RWPE1 (cell line): Measurements from ENCODE around the gene PHACTR3.
A peak's percentile ranks its signal among the peaks of the same experiment; 100 is the strongest.

ENCODE experiments used
- CTCF ChIA-PET: fragments of 350-600 bp; sonication (Branson Sonifier 250); formaldehyde crosslinking; extraction: SDS; loops from one replicate; lab custom pipeline; 2021; lab: Yijun Ruan, JAX
- POLR2A ChIA-PET: fragments of 400-600 bp; formaldehyde crosslinking; extraction: SDS; loops from one replicate; lab custom pipeline; 2020; ENCODE audit warnings: antibody characterized with exemption; ENCODE audit not compliant: low non-redundant PET; lab: Yijun Ruan, JAX
- DNase-seq: peaks from one replicate; pipeline ENCODE4 v3.0.0; 2012; ENCODE audit warnings: low spot score
- H3K27ac ChIP-seq: fragments of 450-650 bp; 2 replicates; pipeline ENCODE4 v1.5.1; 2017
- CTCF ChIP-seq: fragments of 450-650 bp; conservative IDR thresholded peaks from 2 replicates; pipeline ENCODE4 v1.5.1; 2017; ENCODE audit warnings: low read depth, mild to moderate bottlenecking

Gene PHACTR3

DNA sequence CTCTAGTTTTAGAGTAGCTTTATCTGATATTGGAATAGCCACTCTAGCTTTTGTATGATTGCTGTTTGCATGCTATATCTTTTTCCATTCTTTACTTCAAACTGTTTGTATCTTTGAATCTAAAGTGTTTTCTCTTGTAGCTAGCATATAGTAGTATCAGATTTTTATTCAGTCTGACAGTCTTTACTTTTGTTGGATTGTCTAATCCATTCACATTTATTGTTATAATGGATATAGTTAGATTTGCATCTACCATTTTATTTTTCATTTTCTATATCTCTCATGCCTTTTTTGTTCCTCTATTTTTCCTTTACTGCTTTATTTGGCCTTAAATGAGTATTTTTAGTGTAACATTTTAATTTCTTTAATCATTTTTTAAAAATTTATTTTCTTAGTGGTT lies 52.1 kb downstream of the PHACTR3 start:
- CTCF ChIA-PET: no interaction called here
- POLR2A ChIA-PET: no interaction called here
- no peak for DNase-seq

DNA sequence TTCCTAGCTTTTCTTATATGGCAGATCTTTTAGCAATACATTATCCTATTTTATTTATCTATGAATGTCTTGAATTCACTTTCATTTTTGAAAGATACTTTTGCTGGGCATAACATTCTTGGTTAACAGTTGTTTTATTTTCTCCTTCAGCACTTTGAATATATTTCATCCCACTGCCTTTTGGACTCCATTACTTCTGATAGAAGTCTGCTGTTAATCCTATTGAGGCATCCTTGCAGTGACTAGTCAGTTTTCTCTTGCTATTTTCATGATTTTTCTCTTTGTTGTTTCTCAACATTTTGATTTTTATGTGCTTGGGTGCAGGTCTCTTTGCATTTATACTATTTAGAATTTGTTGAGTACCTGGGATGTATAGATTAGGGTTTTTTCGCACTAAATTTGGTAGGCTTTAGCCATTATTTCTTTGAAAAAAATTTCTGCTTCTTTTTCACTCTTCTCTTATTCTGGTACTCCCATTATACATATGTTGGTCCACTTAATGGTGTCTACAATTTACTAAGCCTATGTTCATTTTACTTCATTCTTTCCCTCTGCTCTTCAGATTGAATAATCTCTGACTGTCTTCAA lies 53.2 kb downstream of the PHACTR3 start:
- no peak overlapping the region for H3K27ac ChIP-seq
- no peak for DNase-seq
- POLR2A ChIA-PET: no interaction called here
- CTCF ChIA-PET: interaction anchor here (0.7 kb wide), 1 partner anchor 15 kb away, joined by 3 read pairs; no protein-coding TSS in a partner anchor
- no peak for TF ChIP-seq CTCF

More for the DNA sequence above, 52.1 kb downstream of the PHACTR3 start:
- H3K27ac ChIP-seq: no peak overlapping the region
- TF ChIP-seq CTCF: 0 out of 2 replicates have a peak, but pooled peaks have one; percentile 8

DNA sequence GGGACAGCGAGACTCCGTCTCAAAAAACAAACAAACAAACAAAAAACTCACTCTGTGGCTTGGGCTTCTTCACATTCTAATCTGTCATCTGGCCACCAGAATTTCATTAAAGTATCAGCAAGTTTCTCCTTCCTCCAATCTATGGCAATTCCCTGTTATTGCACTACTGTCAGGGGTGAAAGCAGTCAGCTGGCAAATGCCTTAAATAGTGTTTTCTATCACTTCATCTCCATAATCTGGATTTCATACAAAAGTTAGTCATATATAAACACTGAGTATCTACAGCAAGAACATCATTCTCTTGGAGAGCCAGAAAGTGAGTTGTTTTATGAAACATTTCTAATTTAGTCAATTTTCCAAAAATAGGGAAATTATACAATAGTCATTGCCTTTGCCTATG lies 56.1 kb downstream of the PHACTR3 start:
- no peak for TF ChIP-seq CTCF
- DNase-seq: no peak
- H3K27ac ChIP-seq: no peak overlapping the region
- ChIA-PET POLR2A (no interaction called here), CTCF (no interaction called here)

GRCh38 chr20:59661153-59661552 lies 56.8 kb downstream of the PHACTR3 start:
- H3K27ac ChIP-seq: no peak overlapping the region
- POLR2A ChIA-PET: no interaction called here
- no peak for TF ChIP-seq CTCF
- DNase-seq: no peak
- CTCF ChIA-PET: no interaction called here

GRCh38 chr20:59661621-59662020 lies 57.3 kb downstream of the PHACTR3 start:
- ChIA-PET POLR2A (no interaction called here), CTCF (no interaction called here)
- TF ChIP-seq CTCF: no peak
- H3K27ac ChIP-seq: no peak overlapping the region
- DNase-seq: no peak

DNA sequence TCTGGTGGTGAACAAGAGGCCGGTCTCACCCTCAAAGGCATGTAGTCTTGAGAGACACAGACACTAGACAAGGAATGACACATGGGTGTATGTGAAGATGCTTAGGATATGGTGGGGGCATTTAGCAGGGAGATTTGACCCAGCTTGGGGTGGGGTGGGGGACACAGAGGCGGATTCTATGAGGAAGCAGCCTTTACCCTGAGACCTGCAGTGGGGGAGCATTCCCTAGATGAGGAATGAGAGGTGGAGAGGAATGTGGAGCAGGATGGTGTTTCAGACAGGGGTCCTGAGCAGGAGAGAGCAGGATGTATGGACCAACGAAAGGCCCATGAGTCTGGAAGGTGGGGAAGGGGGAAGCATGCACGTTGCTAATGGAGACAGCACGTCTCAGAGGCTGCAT lies 57.8 kb downstream of the PHACTR3 start:
- CTCF ChIA-PET: interaction anchor here (0.6 kb wide), 1 partner anchor 49 kb away, joined by 3 read pairs; no protein-coding TSS in a partner anchor
- DNase-seq: no peak
- POLR2A ChIA-PET: no interaction called here
- TF ChIP-seq CTCF: no peak
- H3K27ac ChIP-seq: no peak overlapping the region
